HG03378 (cell line): ENCODE measurements around the gene WNT9A.

Source experiments
- ATAC-seq: cut with Tn5 transposase; IDR thresholded peaks from one replicate; pipeline ENCODE4 v1.9.1; 2021; ENCODE audit warnings: mild to moderate bottlenecking, moderate library complexity; ENCODE audit not compliant: unreplicated experiment

The WNT9A gene

DNA sequence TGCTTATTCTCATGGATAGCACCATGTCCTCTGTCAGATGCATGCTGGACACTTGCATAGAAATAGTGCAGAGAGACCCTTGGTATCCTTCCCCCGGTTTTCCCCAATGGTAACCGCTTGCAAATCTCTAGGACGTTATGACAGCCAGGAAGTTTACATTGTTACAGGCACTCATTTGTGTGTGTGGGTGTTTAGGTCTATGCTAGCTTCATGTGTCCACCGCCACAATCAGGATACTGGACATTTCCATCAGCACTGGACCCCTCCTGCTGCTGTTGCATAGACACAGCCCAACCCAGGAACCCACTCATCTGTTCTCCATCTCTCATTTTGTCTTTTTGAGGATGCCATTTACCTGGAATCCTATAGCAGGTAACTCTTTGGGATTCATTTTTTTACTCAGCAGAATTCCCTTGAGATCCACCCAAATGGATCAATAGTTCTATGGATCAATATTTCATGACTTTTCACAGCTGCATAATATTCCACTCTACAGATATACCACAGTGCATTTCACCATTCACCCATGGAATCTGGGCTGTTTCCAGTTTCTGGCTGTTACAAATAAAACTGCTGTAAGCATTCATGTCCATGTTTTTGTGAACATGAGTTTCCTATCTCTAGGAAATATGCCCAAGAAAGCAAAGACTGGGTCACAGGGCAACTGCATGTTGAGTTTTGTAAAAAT is 6.6 kb upstream of the WNT9A start:
- no peak for ATAC-seq

GRCh38 chr1:227953022-227953412 is 5.3 kb upstream of the WNT9A start:
- no peak for ATAC-seq

DNA sequence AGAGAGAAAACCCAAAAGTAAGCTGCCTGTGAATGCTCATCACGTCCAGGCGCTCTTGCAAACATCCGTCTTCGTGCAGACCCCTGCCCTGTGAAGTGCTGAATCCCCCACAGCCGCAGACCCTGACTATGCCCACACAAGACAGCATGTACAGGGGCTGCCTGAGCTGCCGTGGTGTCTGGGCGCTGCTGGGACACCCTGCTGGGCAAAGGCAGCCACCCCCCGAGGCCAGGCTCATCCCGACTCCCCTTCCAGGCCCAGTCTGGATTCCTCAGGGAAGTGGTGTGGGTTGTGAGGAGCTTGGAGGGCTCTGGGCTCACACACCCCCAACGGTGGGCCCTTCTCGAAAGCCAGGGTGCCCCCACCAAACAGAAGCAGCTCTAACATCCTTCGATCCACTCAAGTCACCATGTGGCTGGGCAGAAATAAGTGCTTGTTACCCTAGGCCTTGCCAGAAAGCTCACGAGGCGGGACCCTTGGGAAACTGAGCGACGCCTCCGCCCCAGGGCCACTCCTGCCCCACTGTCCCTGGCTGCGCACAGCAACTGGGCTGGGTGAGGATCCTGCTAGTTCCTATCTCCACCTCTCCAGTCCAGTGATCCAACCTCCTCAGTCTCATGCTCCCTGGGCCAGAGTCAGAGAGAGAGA is 4.8 kb upstream of the WNT9A start:
- no peak for ATAC-seq

GRCh38 chr1:227951624-227952373 is 4.1 kb upstream of the WNT9A start:
- no peak for ATAC-seq

DNA sequence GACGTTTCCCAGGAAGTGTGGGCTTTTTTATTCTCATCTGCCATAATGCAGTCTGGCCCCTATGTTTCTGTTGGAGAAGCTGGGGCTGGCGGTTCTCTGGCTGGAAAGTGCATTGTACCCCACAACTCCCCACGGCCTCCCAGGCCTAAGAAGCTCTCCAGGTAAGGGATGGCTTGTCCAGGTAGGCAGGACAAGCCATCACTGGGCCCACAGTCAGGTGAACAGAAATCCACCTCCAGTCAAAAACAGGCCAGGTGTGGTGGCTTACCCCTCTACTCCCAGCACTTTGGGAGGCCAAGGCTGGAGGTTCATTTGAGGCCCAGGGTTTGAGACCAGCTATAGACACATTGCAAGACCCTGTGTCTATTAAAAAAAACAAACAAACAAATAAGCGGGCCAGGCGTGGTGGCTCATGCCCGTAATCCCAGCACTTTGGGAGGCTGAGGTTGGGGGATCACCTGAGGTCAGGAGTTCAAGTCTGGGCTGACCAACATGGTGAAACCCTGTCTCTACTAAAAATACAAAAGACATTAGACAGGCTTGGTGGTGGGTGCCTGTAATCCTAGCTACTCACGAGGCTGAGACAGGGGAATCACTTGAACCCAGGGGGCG is 3.1 kb upstream of the WNT9A start:
- ATAC-seq: no peak

- no peak for ATAC-seq
Observed at GRCh38 chr1:227949954-227950734, 2.4 kb upstream of the WNT9A start.

DNA sequence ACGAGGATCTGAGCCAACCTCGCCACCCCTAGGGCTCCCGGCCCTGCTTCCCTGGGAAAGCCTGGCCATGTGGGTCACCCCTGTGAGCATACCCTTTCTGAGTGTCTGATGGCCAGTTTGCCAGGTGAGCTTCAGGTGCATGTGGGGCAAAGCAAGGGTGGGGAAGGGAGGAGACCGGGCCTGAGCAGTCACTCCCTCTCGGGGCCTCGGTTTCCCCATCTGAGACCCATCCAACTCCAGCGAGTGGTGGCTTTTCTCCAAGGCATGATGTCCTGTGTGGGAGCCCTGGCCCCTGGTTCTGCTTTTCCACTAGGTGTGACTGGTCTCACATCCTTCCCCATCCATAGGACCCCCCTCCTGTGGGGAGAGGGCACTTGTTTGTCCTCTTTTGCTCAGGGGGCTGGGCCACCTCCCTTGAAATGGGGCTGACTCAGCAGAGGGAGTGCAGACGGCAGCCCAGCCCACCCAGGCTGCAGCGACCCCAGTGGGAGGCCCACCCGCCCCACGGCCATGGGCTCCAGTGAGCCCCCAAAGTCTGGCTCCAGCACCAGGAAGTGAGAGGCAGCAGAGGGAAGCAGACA is 1.7 kb upstream of the WNT9A start:
- no peak for ATAC-seq

DNA sequence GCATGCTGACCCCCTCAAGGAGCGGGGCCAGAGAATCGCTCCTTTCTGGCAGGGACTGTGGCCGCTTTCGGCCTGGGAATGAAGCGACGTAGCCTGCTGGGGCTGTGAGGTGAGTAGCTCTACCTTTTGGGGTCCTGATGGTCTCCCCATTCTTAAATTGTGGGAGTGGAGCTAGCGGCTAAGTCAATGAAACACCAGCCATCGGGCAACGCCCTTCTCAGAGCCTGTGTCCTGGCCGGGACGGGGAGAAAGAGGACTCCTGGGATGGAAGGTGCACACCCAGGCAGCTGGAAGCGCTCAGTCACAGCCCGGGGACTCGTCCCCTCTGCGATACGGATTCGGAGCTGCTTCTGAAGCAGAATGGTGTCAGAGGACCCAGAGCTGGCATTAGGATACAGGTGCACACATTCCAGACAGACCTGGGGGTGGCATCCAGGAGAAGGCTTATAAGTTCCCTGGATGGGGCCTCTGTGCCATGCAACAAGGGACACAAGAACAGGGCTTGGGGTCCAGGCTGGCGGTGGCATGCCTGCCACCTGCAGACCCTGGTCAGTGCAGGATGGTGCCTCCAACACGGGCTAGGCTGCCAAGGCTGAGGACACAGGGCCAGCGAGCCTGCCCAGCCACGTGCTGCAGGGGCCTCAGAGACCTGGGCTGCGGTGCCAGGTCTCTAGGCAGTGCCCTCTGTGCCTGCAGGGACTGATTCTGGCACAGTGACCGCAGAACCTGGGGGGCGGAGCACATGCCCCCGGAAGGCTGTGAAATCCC is 945 bp upstream of the WNT9A start:
- ATAC-seq: no peak

GRCh38 chr1:227947386-227947675 is 401 bp downstream of the WNT9A start:
- ATAC-seq: no peak

DNA sequence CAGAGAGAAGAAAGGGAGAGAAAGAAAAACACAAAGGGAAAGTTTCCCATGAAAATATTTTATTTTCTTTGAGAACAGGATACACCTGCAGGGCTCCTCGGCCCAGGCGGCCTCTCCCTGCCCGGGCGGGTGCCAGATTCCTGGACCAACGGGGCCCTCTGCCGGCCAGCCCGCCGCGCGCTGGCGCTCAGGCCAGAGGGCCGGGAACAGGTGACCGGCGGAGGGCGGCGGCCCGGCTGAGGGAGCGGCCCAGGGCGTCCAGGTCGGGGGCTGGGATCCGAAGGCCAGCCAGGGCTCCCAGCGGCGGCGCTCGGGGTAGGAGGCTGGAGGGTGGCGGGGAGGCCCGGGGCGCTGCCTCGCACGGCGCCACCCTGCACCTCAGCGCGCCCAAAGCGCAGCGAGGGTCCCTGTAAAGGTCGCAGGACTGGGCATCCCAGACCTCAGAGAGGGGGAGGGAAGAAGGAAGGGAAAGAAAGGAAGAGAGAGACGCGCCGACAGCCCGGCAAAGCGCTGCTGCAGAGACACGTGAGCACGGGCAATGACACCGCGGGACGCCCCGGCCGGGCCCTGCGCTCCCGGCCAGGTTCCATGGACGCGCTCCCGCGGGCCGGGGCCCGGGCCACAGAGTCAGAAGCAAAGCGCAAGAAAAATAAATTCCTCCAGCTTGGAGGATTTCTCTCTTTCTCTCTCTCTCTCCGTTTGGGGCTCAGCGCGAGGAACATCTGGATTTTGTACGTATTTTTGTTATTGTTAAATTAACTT is 927 bp downstream of the WNT9A start:
- ATAC-seq: no peak

- no peak for ATAC-seq
Observed at GRCh38 chr1:227945891-227946623, 1.7 kb downstream of the WNT9A start.

DNA sequence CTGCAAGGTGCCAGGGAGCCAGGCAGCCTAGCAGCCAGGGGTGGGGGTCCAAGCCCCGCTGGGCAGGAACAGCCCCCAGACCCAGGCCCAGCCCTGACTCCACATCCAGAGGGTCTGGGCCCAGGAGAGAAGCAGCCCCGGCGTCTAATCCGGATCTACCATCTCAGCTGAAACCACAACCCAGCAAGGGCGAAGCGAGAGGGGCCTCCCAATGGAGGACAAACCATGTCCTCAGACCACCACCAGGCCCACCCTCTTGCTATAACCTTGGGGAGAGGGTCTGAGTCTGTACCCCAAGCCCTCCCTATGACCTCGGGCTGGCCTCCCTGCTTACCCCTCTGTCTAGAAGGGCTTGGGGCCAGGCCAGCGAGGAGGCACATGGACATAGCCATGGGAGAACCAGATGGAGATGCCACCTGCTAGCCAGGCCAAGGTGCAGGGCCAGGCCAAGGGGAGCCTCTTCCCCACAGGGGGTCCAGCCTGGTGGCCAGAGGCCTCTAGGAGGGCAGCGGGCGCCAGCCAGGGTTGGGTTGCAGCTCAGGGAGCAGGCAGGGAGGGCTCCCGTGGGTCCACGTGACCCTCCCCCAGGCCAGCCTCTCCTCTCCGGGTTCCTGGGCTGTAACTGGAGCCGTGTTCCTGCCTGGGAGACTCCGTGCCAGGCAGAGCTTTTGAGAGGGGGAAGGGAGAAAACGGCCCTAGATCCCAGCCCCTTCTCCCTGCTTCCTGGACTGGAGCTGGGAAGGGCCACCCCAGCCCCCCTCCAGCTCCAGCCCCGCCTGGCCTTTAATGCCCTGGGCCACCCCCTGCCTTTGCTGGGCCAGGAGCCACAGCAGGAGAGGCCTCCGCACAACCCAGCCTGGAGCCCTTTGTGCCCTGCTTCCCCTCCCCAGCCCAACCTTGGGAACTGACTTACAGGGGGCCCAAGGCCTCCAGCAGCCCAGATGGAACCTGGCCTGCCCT is 2.5 kb downstream of the WNT9A start:
- ATAC-seq: no peak

GRCh38 chr1:227944090-227944930 is 3.4 kb downstream of the WNT9A start:
- ATAC-seq: no peak

DNA sequence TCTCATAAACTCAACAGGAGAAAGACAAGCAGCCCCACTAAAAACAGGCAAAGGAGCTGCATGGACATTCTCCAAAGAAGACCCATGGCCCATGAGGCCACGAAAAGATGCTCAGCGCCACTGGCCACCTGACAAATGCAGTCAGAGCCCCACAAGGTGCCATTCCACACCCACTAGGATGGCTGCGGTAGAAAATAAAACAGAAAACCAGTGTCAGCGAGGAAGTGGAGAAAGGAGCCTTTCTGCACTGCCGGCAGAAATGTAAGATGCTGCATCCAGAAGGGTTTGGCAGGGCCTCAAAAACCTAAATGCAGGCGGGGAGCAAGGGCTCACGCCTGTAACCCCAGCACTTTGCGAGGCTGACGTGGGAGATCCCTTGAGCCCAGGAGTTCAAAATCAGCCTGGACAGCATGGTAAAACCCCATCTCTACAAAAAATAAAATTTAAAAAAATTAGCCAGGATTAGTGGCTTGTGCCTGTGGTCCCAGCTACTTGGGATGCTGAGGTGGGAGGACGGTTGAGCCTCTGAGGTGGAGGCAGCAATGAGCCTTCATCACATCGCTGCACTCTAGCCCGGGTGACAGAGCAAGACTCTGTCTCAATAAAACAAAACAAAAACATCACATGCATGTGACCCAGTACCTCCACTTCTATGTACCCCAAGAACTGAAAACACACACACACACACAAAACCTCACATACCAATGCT is 4.2 kb downstream of the WNT9A start:
- ATAC-seq: no peak

GRCh38 chr1:227942716-227943261 is 4.9 kb downstream of the WNT9A start:
- no peak for ATAC-seq
